Measurements from ENCODE around the gene PLPPR3.

DNA sequence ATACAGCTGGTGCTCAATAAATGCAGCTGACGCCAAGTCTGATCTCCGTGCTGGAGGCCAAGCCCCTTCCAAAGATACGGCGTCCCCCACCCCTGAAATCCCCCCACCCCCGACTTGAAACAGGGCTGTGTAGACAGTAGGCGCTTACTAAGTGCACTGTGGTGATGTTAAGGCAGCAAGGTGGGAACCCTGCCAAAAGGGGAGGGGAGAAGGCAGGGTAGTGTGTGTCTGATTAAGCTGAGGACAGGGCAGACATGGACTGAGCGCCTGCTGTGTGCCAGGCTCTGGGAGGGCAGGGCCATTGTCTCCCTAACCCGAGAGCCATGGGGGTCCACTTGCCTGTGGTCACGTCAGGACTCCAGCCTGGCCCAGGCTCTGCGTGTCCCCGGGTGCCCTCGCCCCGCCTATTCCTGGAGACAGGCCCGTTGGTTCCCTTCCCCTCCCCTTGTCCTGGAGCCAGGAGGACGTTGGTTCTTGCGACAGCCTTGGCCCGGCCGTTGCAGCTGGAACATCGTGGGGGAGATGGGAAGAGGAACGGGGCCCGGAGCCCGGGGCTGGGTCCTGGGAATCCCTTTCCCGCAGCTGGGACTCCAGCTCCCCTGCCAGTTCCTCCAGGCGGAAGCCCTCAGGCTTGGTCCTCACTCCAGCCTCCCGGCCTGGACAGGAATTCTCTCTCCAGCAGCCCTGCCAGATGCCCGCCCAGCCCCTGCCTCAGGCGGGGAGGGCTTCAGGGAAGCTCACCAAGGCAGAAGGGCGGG is 28.6 kb upstream of the PLPPR3 start:
- TF ChIP-seq, protein P1, sequence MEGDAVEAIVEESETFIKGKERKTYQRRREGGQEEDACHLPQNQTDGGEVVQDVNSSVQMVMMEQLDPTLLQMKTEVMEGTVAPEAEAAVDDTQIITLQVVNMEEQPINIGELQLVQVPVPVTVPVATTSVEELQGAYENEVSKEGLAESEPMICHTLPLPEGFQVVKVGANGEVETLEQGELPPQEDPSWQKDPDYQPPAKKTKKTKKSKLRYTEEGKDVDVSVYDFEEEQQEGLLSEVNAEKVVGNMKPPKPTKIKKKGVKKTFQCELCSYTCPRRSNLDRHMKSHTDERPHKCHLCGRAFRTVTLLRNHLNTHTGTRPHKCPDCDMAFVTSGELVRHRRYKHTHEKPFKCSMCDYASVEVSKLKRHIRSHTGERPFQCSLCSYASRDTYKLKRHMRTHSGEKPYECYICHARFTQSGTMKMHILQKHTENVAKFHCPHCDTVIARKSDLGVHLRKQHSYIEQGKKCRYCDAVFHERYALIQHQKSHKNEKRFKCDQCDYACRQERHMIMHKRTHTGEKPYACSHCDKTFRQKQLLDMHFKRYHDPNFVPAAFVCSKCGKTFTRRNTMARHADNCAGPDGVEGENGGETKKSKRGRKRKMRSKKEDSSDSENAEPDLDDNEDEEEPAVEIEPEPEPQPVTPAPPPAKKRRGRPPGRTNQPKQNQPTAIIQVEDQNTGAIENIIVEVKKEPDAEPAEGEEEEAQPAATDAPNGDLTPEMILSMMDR (IDR thresholded peaks at IDR 0.05; ENCODE audit: insufficient read depth, low read length, poor library complexity, severe bottlenecking) = no peak
- TF ChIP-seq EZH2phosphoT487 (conservative IDR thresholded peaks at IDR 0.05; ENCODE audit: low read length) = no peak

All from SU-DHL-6 (cell line).